Measurements from ENCODE around the gene CLDN7.

The CLDN7 gene

GRCh38 chr17:7295230-7296180 lies 33.2 kb upstream of the CLDN7 start:
- peak overlapping the region in 1 of 2 donors; percentile 49 for H3K4me3 ChIP-seq (ENCODE audit: low read depth in 1 of 2, low read length in 2 of 2)
- H3K27ac ChIP-seq (ENCODE audit: low read length) = no peak overlapping the region
- peaks cover 4 to 49% of the 10 kb centered on the region in 2 donors for H3K4me1 ChIP-seq (ENCODE audit: control insufficient read depth in 1 of 2, insufficient read depth in 2 of 2, low read length in 2 of 2)
- no peaks in the 10 kb centered on the region for H3K36me3 ChIP-seq (ENCODE audit: control insufficient read depth in 1 of 2, insufficient read depth in 2 of 2, low read length in 2 of 2)
- H3K9me3 ChIP-seq (ENCODE audit: control insufficient read depth in 1 of 2, low read length in 2 of 2) = no peaks in the 10 kb centered on the region
- peaks cover 6% of the 10 kb centered on the region for H3K27me3 ChIP-seq (ENCODE audit: low read depth, low read length)

- H3K27ac ChIP-seq (ENCODE audit: low read length) = no peak within 1 kb of the TSS
- H3K9me3 ChIP-seq (ENCODE audit: control insufficient read depth in 1 of 2, low read length in 2 of 2) = no peaks in the 10 kb centered on the region
- H3K4me1 ChIP-seq (ENCODE audit: control insufficient read depth in 1 of 2, insufficient read depth in 2 of 2, low read length in 2 of 2) = peaks cover 4 to 49% of the 10 kb centered on the region in 2 donors
- peaks cover 6% of the 10 kb centered on the region for H3K27me3 ChIP-seq (ENCODE audit: low read depth, low read length)
- no peaks in the 10 kb centered on the region for H3K36me3 ChIP-seq (ENCODE audit: control insufficient read depth in 1 of 2, insufficient read depth in 2 of 2, low read length in 2 of 2)
- H3K4me3 ChIP-seq (ENCODE audit: low read depth in 1 of 2, low read length in 2 of 2) = peak within 1 kb of the TSS in 1 of 2 donors; percentile 49
These were observed 32.4 kb upstream of the CLDN7 start, which contains the start of gene YBX2 for GRCh38 chr17:7294614-7295153. Gene YBX2, minus strand, starts transcription at chr17:7294639. Its CDS starts 139 bp downstream, at chr17:7294500.

GRCh38 chr17:7293816-7294613 lies 31.7 kb upstream of the CLDN7 start:
- Histone ChIP-seq H3K4me3 (ENCODE audit: low read depth in 1 of 2, low read length in 2 of 2) (peak overlapping the region in 1 of 2 donors; percentile 49), H3K27ac (ENCODE audit: low read length) (no peak overlapping the region), H3K27me3 (ENCODE audit: low read depth, low read length) (peaks cover 6% of the 10 kb centered on the region), H3K9me3 (ENCODE audit: control insufficient read depth in 1 of 2, low read length in 2 of 2) (no peaks in the 10 kb centered on the region), H3K36me3 (ENCODE audit: control insufficient read depth in 1 of 2, insufficient read depth in 2 of 2, low read length in 2 of 2) (no peaks in the 10 kb centered on the region), H3K4me1 (ENCODE audit: control insufficient read depth in 1 of 2, insufficient read depth in 2 of 2, low read length in 2 of 2) (peaks cover 4 to 49% of the 10 kb centered on the region in 2 donors)

- H3K27me3 ChIP-seq (ENCODE audit: low read depth, low read length) = peaks cover 6% of the 10 kb centered on the region
- H3K27ac ChIP-seq (ENCODE audit: low read length) = no peak overlapping the region
These were observed 30.9 kb upstream of the CLDN7 start for GRCh38 chr17:7293159-7293558.

GRCh38 chr17:7292729-7293128 lies 30.5 kb upstream of the CLDN7 start:
- no peaks in the 10 kb centered on the region for H3K9me3 ChIP-seq (ENCODE audit: control insufficient read depth in 1 of 2, low read length in 2 of 2)
- no peak overlapping the region for H3K27ac ChIP-seq (ENCODE audit: low read length)
- no peak overlapping the region for H3K4me3 ChIP-seq (ENCODE audit: low read depth in 1 of 2, low read length in 2 of 2)
- H3K27me3 ChIP-seq (ENCODE audit: low read depth, low read length) = peaks cover 6% of the 10 kb centered on the region
- H3K36me3 ChIP-seq (ENCODE audit: control insufficient read depth in 1 of 2, insufficient read depth in 2 of 2, low read length in 2 of 2) = no peaks in the 10 kb centered on the region
- peaks cover 4 to 49% of the 10 kb centered on the region in 2 donors for H3K4me1 ChIP-seq (ENCODE audit: control insufficient read depth in 1 of 2, insufficient read depth in 2 of 2, low read length in 2 of 2)

More at GRCh38 chr17:7293159-7293558, 30.9 kb upstream of the CLDN7 start:
- Histone ChIP-seq H3K9me3 (ENCODE audit: control insufficient read depth in 1 of 2, low read length in 2 of 2) (no peaks in the 10 kb centered on the region), H3K36me3 (ENCODE audit: control insufficient read depth in 1 of 2, insufficient read depth in 2 of 2, low read length in 2 of 2) (no peaks in the 10 kb centered on the region), H3K4me1 (ENCODE audit: control insufficient read depth in 1 of 2, insufficient read depth in 2 of 2, low read length in 2 of 2) (peaks cover 4 to 49% of the 10 kb centered on the region in 2 donors), H3K4me3 (ENCODE audit: low read depth in 1 of 2, low read length in 2 of 2) (no peak overlapping the region)

- H3K27ac ChIP-seq (ENCODE audit: low read length) = no peak overlapping the region
- H3K4me3 ChIP-seq (ENCODE audit: low read depth in 1 of 2, low read length in 2 of 2) = no peak overlapping the region
- peaks cover 0 to 3% of the 10 kb centered on the region in 2 donors for H3K36me3 ChIP-seq (ENCODE audit: control insufficient read depth in 1 of 2, insufficient read depth in 2 of 2, low read length in 2 of 2)
- no peaks in the 10 kb centered on the region for H3K9me3 ChIP-seq (ENCODE audit: control insufficient read depth in 1 of 2, low read length in 2 of 2)
- H3K4me1 ChIP-seq (ENCODE audit: control insufficient read depth in 1 of 2, insufficient read depth in 2 of 2, low read length in 2 of 2) = peaks cover 4 to 49% of the 10 kb centered on the region in 2 donors
- peaks cover 6% of the 10 kb centered on the region for H3K27me3 ChIP-seq (ENCODE audit: low read depth, low read length)
These were observed 29.9 kb upstream of the CLDN7 start for GRCh38 chr17:7292194-7292593.

- H3K27ac ChIP-seq (ENCODE audit: low read length) = no peak overlapping the region
- H3K4me3 ChIP-seq (ENCODE audit: low read depth in 1 of 2, low read length in 2 of 2) = no peak overlapping the region
- no peaks in the 10 kb centered on the region for H3K9me3 ChIP-seq (ENCODE audit: control insufficient read depth in 1 of 2, low read length in 2 of 2)
- H3K4me1 ChIP-seq (ENCODE audit: control insufficient read depth in 1 of 2, insufficient read depth in 2 of 2, low read length in 2 of 2) = peaks cover 4 to 38% of the 10 kb centered on the region in 2 donors
- H3K27me3 ChIP-seq (ENCODE audit: low read depth, low read length) = peaks cover 6% of the 10 kb centered on the region
- peaks cover 0 to 10% of the 10 kb centered on the region in 2 donors for H3K36me3 ChIP-seq (ENCODE audit: control insufficient read depth in 1 of 2, insufficient read depth in 2 of 2, low read length in 2 of 2)
These were observed 28.4 kb upstream of the CLDN7 start for GRCh38 chr17:7290685-7291084.

GRCh38 chr17:7290166-7290565 lies 27.9 kb upstream of the CLDN7 start:
- Histone ChIP-seq H3K27ac (ENCODE audit: low read length) (no peak overlapping the region), H3K36me3 (ENCODE audit: control insufficient read depth in 1 of 2, insufficient read depth in 2 of 2, low read length in 2 of 2) (peaks cover 0 to 14% of the 10 kb centered on the region in 2 donors), H3K9me3 (ENCODE audit: control insufficient read depth in 1 of 2, low read length in 2 of 2) (no peaks in the 10 kb centered on the region), H3K27me3 (ENCODE audit: low read depth, low read length) (peaks cover 6% of the 10 kb centered on the region), H3K4me1 (ENCODE audit: control insufficient read depth in 1 of 2, insufficient read depth in 2 of 2, low read length in 2 of 2) (peaks cover 4 to 36% of the 10 kb centered on the region in 2 donors), H3K4me3 (ENCODE audit: low read depth in 1 of 2, low read length in 2 of 2) (no peak overlapping the region)

GRCh38 chr17:7289256-7290032 lies 27.2 kb upstream of the CLDN7 start:
- Histone ChIP-seq H3K36me3 (ENCODE audit: control insufficient read depth in 1 of 2, insufficient read depth in 2 of 2, low read length in 2 of 2) (peaks cover 0 to 21% of the 10 kb centered on the region in 2 donors), H3K4me1 (ENCODE audit: control insufficient read depth in 1 of 2, insufficient read depth in 2 of 2, low read length in 2 of 2) (peaks cover 4 to 35% of the 10 kb centered on the region in 2 donors), H3K9me3 (ENCODE audit: control insufficient read depth in 1 of 2, low read length in 2 of 2) (no peaks in the 10 kb centered on the region), H3K27me3 (ENCODE audit: low read depth, low read length) (peaks cover 6% of the 10 kb centered on the region), H3K27ac (ENCODE audit: low read length) (no peak overlapping the region), H3K4me3 (ENCODE audit: low read depth in 1 of 2, low read length in 2 of 2) (no peak overlapping the region)

GRCh38 chr17:7285679-7286078 lies 23.4 kb upstream of the CLDN7 start:
- H3K4me3 ChIP-seq (ENCODE audit: low read depth in 1 of 2, low read length in 2 of 2) = no peak overlapping the region
- no peaks in the 10 kb centered on the region for H3K9me3 ChIP-seq (ENCODE audit: control insufficient read depth in 1 of 2, low read length in 2 of 2)
- peaks cover 0 to 40% of the 10 kb centered on the region in 2 donors for H3K4me1 ChIP-seq (ENCODE audit: control insufficient read depth in 1 of 2, insufficient read depth in 2 of 2, low read length in 2 of 2)
- H3K27me3 ChIP-seq (ENCODE audit: low read depth, low read length) = no peaks in the 10 kb centered on the region
- H3K36me3 ChIP-seq (ENCODE audit: control insufficient read depth in 1 of 2, insufficient read depth in 2 of 2, low read length in 2 of 2) = peaks cover 3 to 28% of the 10 kb centered on the region in 2 donors
- no peak overlapping the region for H3K27ac ChIP-seq (ENCODE audit: low read length)

All from muscle layer of duodenum (tissue), 2 donors.